DMS153 (cell line): ENCODE measurements around the gene VEZT.
A peak's percentile ranks its signal among the peaks of the same experiment; 100 is the strongest.
"Not testable (repeated sequence)": the region's sequence is repeated elsewhere in the genome, so short reads cannot be mapped to it uniquely, and the experiment has no call there.

Source experiments
- DNase-seq: peaks from one replicate; lab custom pipeline; 2025; lab: John Stamatoyannopoulos, UW

Gene VEZT

GRCh38 chr12:95217377-95218149 lies at the start of gene VEZT, which contains the start of gene FGD6:
TSS of gene VEZT (plus strand) at chr12:95217807. CDS start at chr12:95217851, 44 bp downstream.
TSS of gene FGD6 (minus strand) at chr12:95217467. CDS start at chr12:95217240, 227 bp downstream.
- peak; percentile 99 for DNase-seq

GRCh38 chr12:95168746-95169145 lies 48.9 kb upstream of the VEZT start:
- DNase-seq: no peak

DNA sequence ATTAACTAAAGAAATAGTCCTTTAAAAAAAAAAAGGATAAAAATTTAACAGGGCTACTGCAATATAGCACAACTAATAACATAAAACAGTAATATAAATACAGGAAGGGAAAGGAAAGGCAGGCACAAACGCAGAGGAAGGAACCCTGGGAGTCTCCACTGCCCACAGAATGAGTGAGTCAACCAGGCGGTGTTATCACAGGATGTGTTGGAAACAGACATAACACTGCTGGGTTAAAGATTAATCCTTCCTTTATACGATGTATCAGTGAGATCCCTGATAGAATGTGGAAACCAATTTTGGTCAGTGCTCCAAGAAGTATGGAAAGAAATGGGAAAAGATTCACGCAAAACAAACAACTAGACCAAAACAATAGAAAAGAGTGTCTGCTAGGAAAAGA lies 48.2 kb upstream of the VEZT start:
- DNase-seq: no peak

DNA sequence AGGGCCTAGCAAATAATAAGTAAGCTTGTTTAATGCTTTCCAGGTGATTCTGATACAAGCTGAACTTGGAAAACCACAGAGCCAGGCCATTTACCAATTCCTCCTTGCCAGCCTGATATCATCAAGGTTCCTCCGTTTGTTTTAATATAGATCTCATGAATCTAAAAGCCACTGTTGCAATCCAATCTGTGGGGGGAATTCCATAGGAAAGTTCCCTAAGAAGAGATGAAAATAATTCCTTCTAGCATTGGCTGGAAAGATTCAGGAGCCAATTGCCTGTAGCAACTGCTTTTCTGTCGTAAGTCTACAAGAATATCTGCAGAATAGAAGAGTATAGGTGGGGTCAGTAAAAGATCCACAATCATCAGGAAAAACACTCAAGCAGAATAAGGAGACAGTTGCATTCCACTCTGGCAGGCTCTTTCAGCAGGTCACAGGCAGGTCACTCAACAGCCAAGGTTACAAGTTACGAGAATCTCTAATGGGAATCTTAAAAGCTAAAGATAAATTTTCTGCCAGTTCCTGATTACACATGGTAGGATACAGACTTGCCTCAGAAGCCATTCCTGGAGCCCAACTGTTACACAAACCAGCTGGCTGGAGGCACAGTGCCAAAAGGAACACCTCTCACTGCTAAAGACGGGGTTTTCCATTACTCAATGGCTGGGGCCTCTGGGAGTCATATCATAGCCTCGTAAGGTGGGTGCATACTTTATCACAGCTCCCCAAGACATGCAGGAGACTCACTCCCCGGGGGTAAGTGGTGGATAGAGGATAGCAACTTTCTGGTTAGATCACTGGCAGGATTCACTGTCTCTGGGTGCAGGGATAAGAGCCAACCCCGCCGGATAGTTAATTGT lies 44.0 kb upstream of the VEZT start:
- no peak for DNase-seq

DNA sequence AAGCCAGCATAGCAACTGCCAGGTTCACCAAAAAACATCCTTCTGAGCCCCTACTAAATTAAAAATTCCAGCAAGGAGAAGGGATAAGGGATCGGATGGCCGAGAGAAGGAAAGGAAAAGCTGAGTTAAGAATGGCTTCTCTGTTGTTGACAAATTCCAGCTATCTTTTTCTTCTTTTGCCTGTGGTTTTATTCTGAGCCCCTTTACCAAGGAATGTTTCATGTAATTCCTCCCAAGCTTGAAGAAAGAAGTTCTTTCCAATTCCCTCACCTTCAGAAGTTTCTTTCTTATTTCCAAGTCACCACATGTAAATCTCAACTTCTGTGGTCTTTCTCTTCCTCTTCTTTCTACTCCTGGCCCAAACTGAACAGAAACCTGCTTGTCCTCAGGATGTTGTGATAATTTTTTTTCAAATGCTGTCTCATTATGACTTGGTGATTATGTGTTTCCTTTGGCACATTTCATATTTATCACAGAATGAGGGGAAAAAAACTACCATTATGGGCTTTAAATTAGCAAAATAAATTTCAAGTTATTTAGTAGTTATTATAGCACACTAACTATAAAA lies 40.3 kb upstream of the VEZT start:
- DNase-seq: no peak

DNA sequence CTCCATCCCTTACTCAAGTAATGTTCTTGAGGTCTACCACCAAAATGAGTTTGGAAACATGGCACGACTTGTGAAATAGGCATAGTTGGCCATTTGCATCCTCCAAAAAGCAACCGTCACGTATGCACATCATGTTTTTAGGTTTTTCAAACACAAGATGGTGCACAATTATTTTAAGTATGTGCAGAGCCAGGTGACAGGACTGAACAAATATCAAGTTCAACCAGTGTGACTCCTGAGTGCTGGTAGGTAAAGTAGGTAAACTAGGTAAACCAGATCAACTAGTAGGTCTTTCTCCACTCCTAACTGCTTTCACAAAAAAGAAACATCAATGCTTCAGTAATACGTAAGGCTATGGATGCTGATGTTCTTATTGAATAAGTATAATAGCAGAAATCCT lies 39.5 kb upstream of the VEZT start:
- DNase-seq: no peak

GRCh38 chr12:95179011-95179410 lies 38.6 kb upstream of the VEZT start:
- DNase-seq: no peak

DNA sequence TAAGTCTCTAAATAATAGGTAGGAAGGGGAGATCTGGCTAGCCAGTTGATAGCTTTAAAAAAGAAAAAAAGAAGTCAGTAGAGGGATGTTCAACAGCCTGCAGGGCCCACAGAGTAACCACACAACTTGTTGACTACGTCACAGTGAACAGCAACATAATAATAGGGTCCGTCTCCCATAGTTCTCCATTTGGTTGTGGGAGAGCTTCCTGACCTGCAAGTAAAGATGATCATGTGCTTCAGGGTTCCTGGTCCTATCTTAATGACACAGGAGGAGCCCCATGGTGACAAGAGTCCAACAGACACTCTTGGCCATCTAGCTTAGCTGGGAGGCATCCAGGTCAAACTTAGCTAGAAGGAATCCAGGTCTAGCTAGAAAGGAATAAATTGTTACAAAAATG lies 36.5 kb upstream of the VEZT start:
- DNase-seq: no peak

DNA sequence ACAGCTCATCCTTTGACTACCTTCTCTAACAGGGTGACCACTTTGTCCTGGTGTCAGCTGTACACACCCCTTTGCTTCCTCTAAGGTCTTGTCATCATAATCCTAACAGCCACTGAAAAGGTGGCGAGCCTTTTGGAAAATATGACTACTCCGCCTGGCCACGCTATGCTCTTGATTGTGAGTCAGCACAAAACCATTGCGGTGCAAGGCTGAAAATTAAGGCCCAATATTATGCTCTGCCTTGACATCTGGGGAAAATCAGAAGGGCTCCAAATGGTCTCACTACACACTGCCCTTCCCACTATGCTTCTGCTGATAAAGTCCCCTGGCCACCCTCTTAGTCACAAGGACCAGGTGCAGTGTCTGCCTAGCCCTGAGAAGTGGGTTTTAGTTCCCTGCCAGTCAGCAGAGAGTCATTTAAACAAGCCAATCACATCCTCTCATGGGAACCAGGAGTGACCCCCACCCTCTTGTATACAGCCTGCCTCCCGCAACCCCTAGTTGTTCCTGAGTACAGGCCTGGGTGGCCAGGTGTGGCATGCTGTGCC lies 34.7 kb upstream of the VEZT start:
- no peak for DNase-seq

DNA sequence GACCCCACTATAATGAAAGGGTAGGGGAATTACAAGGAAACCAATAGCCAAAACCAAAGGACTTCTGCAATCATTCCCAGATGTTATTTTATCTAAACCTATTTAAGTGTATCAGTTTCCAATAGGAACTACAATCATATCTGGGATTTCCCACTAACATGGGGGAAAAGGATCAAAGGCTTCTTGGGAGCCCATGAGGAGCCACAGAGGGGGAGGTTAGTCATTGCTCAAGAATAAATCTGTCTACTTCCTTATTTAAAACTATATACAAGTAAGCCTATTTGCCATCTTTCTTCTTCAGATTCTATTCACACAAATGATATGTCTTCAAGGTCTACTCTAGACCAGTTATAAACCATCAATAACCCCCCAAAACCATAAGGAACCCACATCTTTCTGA lies 33.5 kb upstream of the VEZT start:
- DNase-seq: no peak

DNA sequence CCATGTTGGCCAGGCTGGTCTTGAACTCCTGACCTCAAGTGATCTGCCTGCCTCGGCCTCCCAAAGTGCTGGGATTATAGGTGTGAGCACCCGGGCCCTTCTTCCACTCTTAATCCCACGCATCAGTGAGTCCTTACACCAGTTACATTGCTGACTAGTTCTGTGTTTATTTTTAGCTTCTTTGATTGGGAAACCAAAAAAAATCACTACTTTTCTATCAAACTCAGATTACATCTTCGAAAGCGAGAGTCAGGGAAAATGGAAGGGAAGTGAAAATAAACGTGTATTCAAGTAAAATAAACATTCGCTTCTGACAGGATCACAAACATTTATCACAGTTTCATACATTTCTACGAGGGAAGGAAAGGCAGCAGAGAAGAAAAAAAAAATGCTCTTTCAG lies 32.5 kb upstream of the VEZT start:
- no peak for DNase-seq

GRCh38 chr12:95185854-95186253 lies 31.8 kb upstream of the VEZT start:
- DNase-seq: no peak

- DNase-seq: no peak
These were observed 29.7 kb upstream of the VEZT start for GRCh38 chr12:95187865-95188415.

DNA sequence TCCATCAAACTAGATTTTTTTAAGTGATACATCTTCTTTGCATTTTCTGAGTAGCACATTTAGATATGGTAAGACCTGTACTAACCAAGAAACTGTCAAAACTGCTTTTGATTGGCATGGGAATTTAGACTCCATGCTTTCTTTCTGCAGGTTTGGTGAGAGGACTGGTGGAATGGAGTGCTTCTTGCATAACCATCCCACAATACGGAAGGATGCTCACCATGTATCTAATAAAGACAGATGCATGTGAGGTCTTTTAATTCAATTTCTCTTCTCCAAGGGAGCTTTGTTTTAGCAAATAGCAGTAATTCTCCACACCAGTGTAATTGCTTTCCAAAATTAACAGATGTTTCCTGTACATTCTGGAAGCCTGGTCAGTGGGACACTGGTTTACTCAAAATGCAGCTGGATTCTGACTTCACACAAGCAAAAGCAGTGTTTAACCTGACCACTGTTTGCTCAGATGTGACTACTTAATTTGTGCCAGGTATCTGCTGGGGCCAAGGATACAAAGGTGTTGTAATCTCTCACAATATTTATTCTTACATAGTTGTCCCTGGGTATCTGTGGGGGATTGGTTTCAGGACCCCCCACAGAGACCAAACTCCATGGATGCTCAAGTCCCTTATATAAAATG lies 26.4 kb upstream of the VEZT start:
- DNase-seq: no peak

DNA sequence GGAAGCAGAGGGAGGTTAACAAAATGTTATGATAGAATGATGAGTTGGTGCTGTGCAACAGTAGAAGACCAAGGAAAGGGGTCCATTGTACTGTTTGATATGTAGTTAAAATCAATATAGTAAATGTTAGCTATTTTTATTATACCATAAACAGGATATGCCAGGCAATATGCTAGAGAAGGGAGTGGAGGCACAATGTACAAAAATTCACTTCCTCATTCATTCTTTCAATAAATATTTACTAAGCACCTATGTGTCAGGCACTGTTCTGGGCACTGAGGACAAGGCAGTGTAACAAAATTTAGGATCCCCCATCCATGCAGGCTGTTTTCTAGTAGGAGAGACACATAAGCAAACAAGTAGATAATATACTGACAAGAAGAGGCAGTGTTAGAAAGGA lies 25.3 kb upstream of the VEZT start:
- DNase-seq: no peak

DNA sequence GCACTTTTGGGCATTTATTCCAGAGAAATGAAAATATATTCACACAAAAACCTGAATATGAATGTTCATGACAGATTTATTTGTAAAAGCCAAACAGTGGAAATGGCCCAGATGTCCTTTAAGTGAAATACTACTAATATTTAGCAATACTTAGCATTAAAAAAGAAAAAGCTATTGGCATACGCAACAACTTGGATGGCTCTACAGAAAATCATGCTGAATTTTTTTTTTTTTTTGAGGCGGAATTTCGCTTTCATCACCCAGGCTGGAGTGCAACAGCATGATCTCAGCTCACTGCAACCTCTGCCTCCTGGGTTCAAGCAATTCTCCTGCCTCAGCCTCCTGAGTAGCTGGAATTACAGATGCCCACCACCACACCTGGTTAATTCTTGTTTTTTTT lies 24.5 kb upstream of the VEZT start:
- no peak for DNase-seq

DNA sequence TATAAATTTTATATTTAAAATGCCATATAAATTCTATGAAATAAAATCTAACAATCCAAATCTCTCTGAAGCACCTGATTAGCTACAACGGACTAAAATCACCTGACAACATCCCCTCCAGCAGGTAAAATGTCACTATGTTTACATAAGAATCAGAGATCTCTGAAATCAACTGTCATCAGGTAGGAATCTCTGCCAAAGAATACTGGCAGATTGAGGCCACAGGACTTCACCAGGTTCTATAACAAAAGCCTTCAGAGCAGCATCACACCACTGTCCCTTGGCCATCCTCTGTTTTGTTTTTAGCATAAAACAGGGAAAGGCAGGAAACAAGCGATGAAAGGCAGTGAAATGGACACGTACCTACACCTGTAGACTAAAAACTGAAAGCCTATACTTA lies 22.5 kb upstream of the VEZT start:
- DNase-seq: no peak

GRCh38 chr12:95196875-95197569 lies 20.6 kb upstream of the VEZT start:
- not testable (repeated sequence) for DNase-seq

- DNase-seq: no peak
These were observed 20.0 kb upstream of the VEZT start for GRCh38 chr12:95197636-95198035.

- DNase-seq: no peak
These were observed 18.7 kb upstream of the VEZT start for GRCh38 chr12:95198914-95199313.
